Left ventricle myocardium inferior (tissue), 1 donor: ENCODE data around the gene FBXW11. TPM values are rescaled to one million over a fixed set of nuclear protein-coding genes. Genes with fewer than 3 reads are reported as not detected.
"Not testable (repeated sequence)": the region's sequence is repeated elsewhere in the genome, so short reads cannot be mapped to it uniquely, and the experiment has no call there.

ENCODE experiments used
- DNase-seq: peaks from one replicate; pipeline ENCODE4 v3.0.0-alpha.2; 2020
- H3K27ac ChIP-seq: fragments of 200-600 bp; replicated peaks from 2 replicates; pipeline ENCODE4 v1.8.0; 2021
- H3K27me3 ChIP-seq: fragments of 200-600 bp; 2 replicates; pipeline ENCODE4 v1.8.0; 2021; ENCODE audit warnings: low read depth
- H3K36me3 ChIP-seq: fragments of 200-600 bp; 2 replicates; pipeline ENCODE4 v1.8.0; 2021
- H3K4me1 ChIP-seq: fragments of 200-600 bp; 2 replicates; pipeline ENCODE4 v1.8.0; 2021
- H3K4me3 ChIP-seq: fragments of 200-600 bp; 2 replicates; pipeline ENCODE4 v1.8.0; 2021; ENCODE audit warnings: mild to moderate bottlenecking, moderate library complexity
- H3K9me3 ChIP-seq: fragments of 200-600 bp; replicated peaks from 2 replicates; pipeline ENCODE4 v1.8.0; 2021
- intact Hi-C: fragments of 100-400 bp; cut with micrococcal nuclease; formaldehyde crosslinking; loops from one replicate; pipeline ENCODE4 v1.11.0; 2022
- total RNA-seq: library from RNA; stranded (reverse); fragmentation: NEBNext Ultra II Directional; extraction: Animal tissue kit (Norgen Biotek cat#: 25700); gene quantifications from one replicate; pipeline ENCODE4 v1.2.1, GENCODE V29; 2021
- TF ChIP-seq, protein P1 (sequence below): fragments of 200-600 bp; IDR thresholded peaks from 2 replicates; pipeline ENCODE4 v1.8.0; 2021; ENCODE audit warnings: antibody characterized with exemption, mild to moderate bottlenecking, borderline replicate concordance
- donor health status: DM: no; HTN: yes; CAD: no; lungs with severe emphysema.

The FBXW11 gene
- total RNA-seq, 1 donor from 2014 or later: 69.0 TPM

DNA sequence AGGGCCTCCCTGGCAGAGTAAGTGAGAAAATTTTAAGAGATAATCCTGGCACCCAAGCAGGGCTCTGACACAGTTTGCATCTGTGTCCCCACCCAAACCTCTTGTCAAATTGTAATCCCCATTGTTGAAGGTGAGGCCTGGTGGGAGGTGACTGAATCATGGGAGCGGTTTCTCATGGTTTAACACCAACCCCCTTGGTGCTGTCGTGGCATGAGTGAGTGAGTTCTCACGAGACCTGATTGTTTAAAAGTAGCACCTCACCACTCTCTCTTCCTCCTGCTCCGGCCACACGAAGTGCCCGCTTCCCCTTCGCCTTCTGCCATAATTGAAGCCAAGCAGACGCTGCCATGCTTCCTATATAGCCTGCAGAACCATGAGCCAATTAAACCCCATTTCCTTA is 80.1 kb downstream of the FBXW11 start:
- TF ChIP-seq, protein P1, sequence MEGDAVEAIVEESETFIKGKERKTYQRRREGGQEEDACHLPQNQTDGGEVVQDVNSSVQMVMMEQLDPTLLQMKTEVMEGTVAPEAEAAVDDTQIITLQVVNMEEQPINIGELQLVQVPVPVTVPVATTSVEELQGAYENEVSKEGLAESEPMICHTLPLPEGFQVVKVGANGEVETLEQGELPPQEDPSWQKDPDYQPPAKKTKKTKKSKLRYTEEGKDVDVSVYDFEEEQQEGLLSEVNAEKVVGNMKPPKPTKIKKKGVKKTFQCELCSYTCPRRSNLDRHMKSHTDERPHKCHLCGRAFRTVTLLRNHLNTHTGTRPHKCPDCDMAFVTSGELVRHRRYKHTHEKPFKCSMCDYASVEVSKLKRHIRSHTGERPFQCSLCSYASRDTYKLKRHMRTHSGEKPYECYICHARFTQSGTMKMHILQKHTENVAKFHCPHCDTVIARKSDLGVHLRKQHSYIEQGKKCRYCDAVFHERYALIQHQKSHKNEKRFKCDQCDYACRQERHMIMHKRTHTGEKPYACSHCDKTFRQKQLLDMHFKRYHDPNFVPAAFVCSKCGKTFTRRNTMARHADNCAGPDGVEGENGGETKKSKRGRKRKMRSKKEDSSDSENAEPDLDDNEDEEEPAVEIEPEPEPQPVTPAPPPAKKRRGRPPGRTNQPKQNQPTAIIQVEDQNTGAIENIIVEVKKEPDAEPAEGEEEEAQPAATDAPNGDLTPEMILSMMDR: no peak
- DNase-seq: no peak
- Histone ChIP-seq H3K27ac (no peak overlapping the region), H3K36me3 (no peaks in the 10 kb centered on the region), H3K4me3 (no peak overlapping the region), H3K4me1 (peaks cover 19% of the 10 kb centered on the region), H3K9me3 (peaks cover 17% of the 10 kb centered on the region), H3K27me3 (no peaks in the 10 kb centered on the region)
- intact Hi-C loops: no loop called here

DNA sequence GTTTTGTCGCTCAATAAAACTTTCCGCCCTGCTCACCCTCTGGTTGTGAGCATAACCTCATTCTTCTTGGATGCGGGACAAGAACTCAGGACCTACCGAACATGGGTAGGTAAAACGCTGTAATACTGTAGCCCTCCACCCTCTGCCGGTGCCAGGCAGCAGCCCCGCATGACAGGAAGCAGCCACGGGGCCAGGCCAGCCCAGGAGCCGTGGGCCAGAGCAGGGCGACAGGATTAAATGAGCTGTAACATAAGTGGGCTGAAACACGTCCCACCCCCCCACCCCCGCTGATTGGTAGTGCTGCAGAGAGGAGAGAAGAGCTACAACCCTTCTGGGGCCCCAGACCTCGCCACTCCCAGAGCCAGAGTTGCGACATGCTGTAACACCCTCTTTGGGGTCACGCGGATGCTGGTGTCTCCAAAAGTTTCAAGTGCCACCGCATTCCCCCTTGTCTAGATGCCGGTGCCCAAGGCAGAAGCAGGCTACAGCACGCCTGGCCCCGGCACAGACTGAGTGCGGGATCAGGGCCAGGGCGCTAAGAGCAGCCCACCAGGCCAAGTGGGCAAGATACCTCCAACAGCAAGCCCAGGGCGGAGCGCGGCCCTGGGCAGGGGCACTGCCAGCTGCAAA is 81.8 kb downstream of the FBXW11 start:
- H3K27ac ChIP-seq: no peak overlapping the region
- peaks cover 28% of the 10 kb centered on the region for H3K4me1 ChIP-seq
- H3K36me3 ChIP-seq: no peaks in the 10 kb centered on the region
- no peaks in the 10 kb centered on the region for H3K27me3 ChIP-seq
- no peak overlapping the region for H3K4me3 ChIP-seq
- intact Hi-C loops: no loop called here
- peaks cover 10% of the 10 kb centered on the region for H3K9me3 ChIP-seq
- TF ChIP-seq, protein P1: no peak
- no peak for DNase-seq

DNA sequence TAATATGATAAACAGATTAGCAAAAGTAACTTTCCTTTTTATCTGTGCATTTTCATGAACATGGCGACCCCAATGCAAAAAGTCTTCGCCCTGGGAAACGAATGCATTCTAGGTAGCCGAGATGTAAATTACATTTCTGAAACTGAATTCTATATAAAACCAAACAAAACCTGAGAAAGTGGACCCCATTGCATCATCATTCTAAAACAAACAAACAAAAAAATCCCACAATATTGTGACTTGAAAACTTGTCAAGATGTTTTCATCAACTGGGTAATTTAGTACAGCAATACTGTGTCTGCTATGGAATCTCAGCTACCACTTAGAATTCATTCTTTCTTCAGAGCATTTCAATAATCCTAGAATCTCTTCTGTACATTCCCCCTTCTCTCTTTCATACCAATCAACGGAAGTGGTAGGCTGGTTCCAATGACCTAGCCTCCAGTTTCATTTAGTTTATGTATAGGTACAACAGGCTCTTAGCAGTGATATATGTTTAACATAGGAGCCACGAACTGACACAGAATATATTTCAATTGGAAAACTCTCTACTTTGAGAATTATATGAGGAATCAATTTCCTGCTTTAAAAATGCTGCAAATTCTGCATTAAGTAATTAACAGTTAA is 85.6 kb downstream of the FBXW11 start:
- Histone ChIP-seq H3K27me3 (no peaks in the 10 kb centered on the region), H3K4me3 (no peak overlapping the region), H3K9me3 (peaks cover 10% of the 10 kb centered on the region), H3K4me1 (peaks cover 38% of the 10 kb centered on the region), H3K27ac (no peak overlapping the region), H3K36me3 (no peaks in the 10 kb centered on the region)
- no peak for DNase-seq
- intact Hi-C loops: no loop called here
- TF ChIP-seq, protein P1: no peak

DNA sequence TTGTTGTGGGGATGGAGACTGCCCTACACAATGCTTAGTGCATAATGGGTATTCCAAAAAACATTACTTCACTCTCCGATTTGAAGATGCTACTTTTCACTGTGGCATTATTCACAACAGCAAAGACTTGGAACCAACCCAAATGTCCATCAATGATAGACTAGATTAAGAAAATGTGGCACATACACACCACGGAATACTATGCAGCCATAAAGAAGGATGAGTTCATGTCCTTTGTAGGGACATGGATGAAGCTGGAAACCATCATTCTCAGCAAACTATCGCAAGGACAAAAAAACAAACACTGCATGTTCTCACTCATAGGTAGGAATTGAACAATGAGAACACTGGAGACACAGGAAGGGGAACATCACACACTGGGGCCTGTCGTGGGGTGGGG is 90.7 kb downstream of the FBXW11 start:
- intact Hi-C loops: loop anchor here (10.0 kb wide), 2 partner anchors 89 to 279 kb away; partner anchors contain the start of genes EFCAB9 and FBXW11
- peaks cover 56% of the 10 kb centered on the region for H3K4me1 ChIP-seq
- H3K27me3 ChIP-seq, H3K27ac ChIP-seq, H3K4me3 ChIP-seq, H3K36me3 ChIP-seq, H3K9me3 ChIP-seq, DNase-seq: not testable (repeated sequence)

DNA sequence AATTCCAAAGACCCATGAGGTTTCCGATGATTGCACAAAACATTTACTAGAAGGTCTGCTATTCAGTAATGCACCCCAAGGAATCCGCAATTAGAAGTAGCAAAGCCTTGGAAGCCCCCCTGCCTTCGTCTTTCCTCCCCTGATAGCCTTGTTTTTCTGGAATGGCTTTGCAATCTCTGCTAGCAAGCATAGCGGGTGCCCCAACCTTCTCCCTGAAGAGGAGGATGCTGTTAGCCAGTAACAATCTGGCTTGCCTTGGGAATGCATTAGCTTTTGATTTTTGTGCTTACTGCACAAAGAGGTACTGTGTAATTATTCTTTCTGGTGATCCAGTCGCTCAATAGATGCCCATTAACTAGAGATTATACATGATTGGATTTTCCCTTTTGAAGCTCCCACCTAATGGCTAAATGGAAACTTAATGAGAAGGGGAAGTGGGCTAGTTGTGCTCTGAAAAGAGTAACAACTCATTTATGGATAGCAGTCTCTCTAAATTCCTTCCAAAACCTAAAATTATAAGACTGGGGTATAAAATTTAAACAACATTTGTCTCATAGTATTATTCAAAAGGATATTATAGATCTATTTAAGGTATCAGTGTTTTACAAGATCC is 91.6 kb downstream of the FBXW11 start:
- Histone ChIP-seq H3K4me3 (no peak overlapping the region), H3K27me3 (no peaks in the 10 kb centered on the region), H3K9me3 (no peaks in the 10 kb centered on the region), H3K4me1 (peaks cover 53% of the 10 kb centered on the region), H3K27ac (no peak overlapping the region), H3K36me3 (peaks cover 8% of the 10 kb centered on the region)
- no peak for DNase-seq
- intact Hi-C loops: loop anchor here (10.0 kb wide), 2 partner anchors 90 to 280 kb away; partner anchors contain the start of genes EFCAB9 and FBXW11
- TF ChIP-seq, protein P1: no peak

DNA sequence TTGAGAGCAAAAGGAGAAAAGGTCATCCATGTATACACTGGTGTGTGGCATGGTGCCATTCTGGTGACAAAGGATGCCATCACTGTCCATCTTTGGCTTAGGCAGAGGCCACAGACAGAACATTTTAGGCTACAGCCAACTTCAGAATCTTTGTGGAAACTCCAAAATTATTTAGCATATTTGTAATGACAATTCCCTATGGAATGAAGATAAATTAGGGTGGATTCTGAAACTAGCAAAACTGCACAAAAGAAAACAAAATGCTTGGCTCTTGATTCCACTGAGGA is 92.5 kb downstream of the FBXW11 start:
- H3K27ac ChIP-seq: no peak overlapping the region
- intact Hi-C loops: loop anchor here (2.0 to 10.0 kb wide), 3 partner anchors 91 to 281 kb away; partner anchors contain the start of genes EFCAB9 and FBXW11
- H3K9me3 ChIP-seq: no peaks in the 10 kb centered on the region
- H3K4me1 ChIP-seq: peaks cover 50% of the 10 kb centered on the region
- no peak overlapping the region for H3K4me3 ChIP-seq
- TF ChIP-seq, protein P1: no peak
- peaks cover 17% of the 10 kb centered on the region for H3K36me3 ChIP-seq
- no peak for DNase-seq
- H3K27me3 ChIP-seq: no peaks in the 10 kb centered on the region
